Renal cortex interstitium (tissue), 15 donors: ENCODE data around the gene PARP15. TPM values are rescaled to one million over a fixed set of nuclear protein-coding genes. Genes with fewer than 3 reads are reported as not detected.

Experiments
- DNase-seq, 11 donors: peaks; one replicate each; pipeline ENCODE4 v3.0.0-alpha.2; 2013; ENCODE audit warnings: low read depth in 9 of 11, low spot score in 4 of 11; ENCODE audit errors: extremely low read depth in 1 of 11
- long read RNA-seq, 16 experiments: transcript quantifications; one replicate each; lab custom pipeline, GENCODE V29; 2026
- polyA plus RNA-seq, 3 donors: library from polyadenylated mRNA; unstranded; fragments of 120-200 nt; gene quantifications; one replicate each; pipeline ENCODE4 v1.2.1, GENCODE V29; 2013; ENCODE audit not compliant: insufficient read length in 3 of 3

Gene PARP15
- under 1 TPM; 0.32 to 0.58 (median 0.47) TPM for polyA plus RNA-seq
- long read RNA-seq, donor 1: 0 reads
- long read RNA-seq, donor 2: 0 reads
- long read RNA-seq, donor 3: 0 reads
- long read RNA-seq, donor 4: 0 reads
- long read RNA-seq, donor 5: 0 reads
- long read RNA-seq, donor 6: 0 reads
- long read RNA-seq, donor 7: 0 reads
- long read RNA-seq, donor 8: 0 reads
- long read RNA-seq, donor 9: 0 reads
- long read RNA-seq, donor 10: 0 reads
- long read RNA-seq, donor 11: 0 reads
- long read RNA-seq, donor 12: 0 reads
- long read RNA-seq, donor 13: 0 reads
- long read RNA-seq, donor 14: 0 reads
- long read RNA-seq, donor 15: 0 reads
- long read RNA-seq, donor 16: 0 reads

GRCh38 chr3:122577409-122578031 lies at the start of gene PARP15:
Gene PARP15 (plus strand): TSS chr3:122577650. CDS start chr3:122577668, 18 bp downstream.
- DNase-seq: peak in 1 of 11 donors; percentile 0

- DNase-seq: no peak
Measured at GRCh38 chr3:122530164-122530563, 47.3 kb upstream of the PARP15 start.

GRCh38 chr3:122533480-122533879 lies 44.0 kb upstream of the PARP15 start:
- no peak for DNase-seq

- no peak for DNase-seq
Measured at GRCh38 chr3:122533931-122534334, 43.5 kb upstream of the PARP15 start.

- DNase-seq: no peak
Measured at GRCh38 chr3:122535964-122536631, 41.4 kb upstream of the PARP15 start.

- no peak for DNase-seq
Measured at GRCh38 chr3:122536632-122537001, 40.8 kb upstream of the PARP15 start.

GRCh38 chr3:122538956-122539490 lies 38.4 kb upstream of the PARP15 start:
- DNase-seq: no peak

GRCh38 chr3:122546151-122546550 lies 31.3 kb upstream of the PARP15 start:
- DNase-seq: no peak

- no peak for DNase-seq
Measured at GRCh38 chr3:122548076-122548475, 29.4 kb upstream of the PARP15 start.

- DNase-seq: no peak
Measured at GRCh38 chr3:122548619-122549018, 28.8 kb upstream of the PARP15 start.

GRCh38 chr3:122553171-122553570 lies 24.3 kb upstream of the PARP15 start:
- no peak for DNase-seq

- DNase-seq: no peak
Measured at GRCh38 chr3:122555275-122556071, 22.0 kb upstream of the PARP15 start.

- peak in 4 of 11 donors; percentile 6 to 35 (median 20) for DNase-seq
Measured at GRCh38 chr3:122557356-122557755, 20.1 kb upstream of the PARP15 start.

GRCh38 chr3:122558605-122559004 lies 18.8 kb upstream of the PARP15 start:
- DNase-seq: no peak

GRCh38 chr3:122559906-122560305 lies 17.5 kb upstream of the PARP15 start:
- DNase-seq: no peak

- peak in 9 of 11 donors; percentile 38 to 74 (median 57) for DNase-seq
Measured at GRCh38 chr3:122560680-122561079, 16.8 kb upstream of the PARP15 start.

GRCh38 chr3:122562923-122563716 lies 14.3 kb upstream of the PARP15 start:
- DNase-seq: no peak

GRCh38 chr3:122563717-122564025 lies 13.8 kb upstream of the PARP15 start:
- peak in 1 of 11 donors; percentile 12 for DNase-seq
